ENCODE data around the gene LDHAL6A.
A peak's percentile ranks its signal among the peaks of the same experiment; 100 is the strongest.

LDHAL6A gene

GRCh38 chr11:18463439-18463838, 7.8 kb downstream of the LDHAL6A start:
- in situ Hi-C loops (cut with MboI; ENCODE audit: low pct_unique_long_range_greater_than_20kb, low sequenced_read_pairs, unreplicated experiment): no loop called here
- no peak for DNase-seq (ENCODE audit: low spot score)
- TF ChIP-seq, protein P1, sequence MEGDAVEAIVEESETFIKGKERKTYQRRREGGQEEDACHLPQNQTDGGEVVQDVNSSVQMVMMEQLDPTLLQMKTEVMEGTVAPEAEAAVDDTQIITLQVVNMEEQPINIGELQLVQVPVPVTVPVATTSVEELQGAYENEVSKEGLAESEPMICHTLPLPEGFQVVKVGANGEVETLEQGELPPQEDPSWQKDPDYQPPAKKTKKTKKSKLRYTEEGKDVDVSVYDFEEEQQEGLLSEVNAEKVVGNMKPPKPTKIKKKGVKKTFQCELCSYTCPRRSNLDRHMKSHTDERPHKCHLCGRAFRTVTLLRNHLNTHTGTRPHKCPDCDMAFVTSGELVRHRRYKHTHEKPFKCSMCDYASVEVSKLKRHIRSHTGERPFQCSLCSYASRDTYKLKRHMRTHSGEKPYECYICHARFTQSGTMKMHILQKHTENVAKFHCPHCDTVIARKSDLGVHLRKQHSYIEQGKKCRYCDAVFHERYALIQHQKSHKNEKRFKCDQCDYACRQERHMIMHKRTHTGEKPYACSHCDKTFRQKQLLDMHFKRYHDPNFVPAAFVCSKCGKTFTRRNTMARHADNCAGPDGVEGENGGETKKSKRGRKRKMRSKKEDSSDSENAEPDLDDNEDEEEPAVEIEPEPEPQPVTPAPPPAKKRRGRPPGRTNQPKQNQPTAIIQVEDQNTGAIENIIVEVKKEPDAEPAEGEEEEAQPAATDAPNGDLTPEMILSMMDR (IDR thresholded peaks at IDR 0.05; ENCODE audit: extremely low read depth, insufficient read depth, missing control alignments): no peak

- in situ Hi-C loops (cut with MboI; ENCODE audit: low pct_unique_long_range_greater_than_20kb, low sequenced_read_pairs, unreplicated experiment): no loop called here
- TF ChIP-seq, protein P1 (IDR thresholded peaks at IDR 0.05; ENCODE audit: extremely low read depth, insufficient read depth, missing control alignments): no peak
- DNase-seq (ENCODE audit: low spot score): no peak
These were observed 10.7 kb downstream of the LDHAL6A start for GRCh38 chr11:18466402-18466801.

GRCh38 chr11:18468059-18468458, 12.4 kb downstream of the LDHAL6A start:
- no peak for DNase-seq (ENCODE audit: low spot score)
- in situ Hi-C loops (cut with MboI; ENCODE audit: low pct_unique_long_range_greater_than_20kb, low sequenced_read_pairs, unreplicated experiment): no loop called here
- TF ChIP-seq, protein P1 (IDR thresholded peaks at IDR 0.05; ENCODE audit: extremely low read depth, insufficient read depth, missing control alignments): no peak

GRCh38 chr11:18468961-18469360, 13.3 kb downstream of the LDHAL6A start:
- no peak for DNase-seq (ENCODE audit: low spot score)
- TF ChIP-seq, protein P1 (IDR thresholded peaks at IDR 0.05; ENCODE audit: extremely low read depth, insufficient read depth, missing control alignments): no peak
- in situ Hi-C loops (cut with MboI; ENCODE audit: low pct_unique_long_range_greater_than_20kb, low sequenced_read_pairs, unreplicated experiment): no loop called here

- in situ Hi-C loops (cut with MboI; ENCODE audit: low pct_unique_long_range_greater_than_20kb, low sequenced_read_pairs, unreplicated experiment): no loop called here
- TF ChIP-seq, protein P1 (IDR thresholded peaks at IDR 0.05; ENCODE audit: extremely low read depth, insufficient read depth, missing control alignments): no peak
- DNase-seq (ENCODE audit: low spot score): peak; percentile 15
These were observed 16.3 kb downstream of the LDHAL6A start for GRCh38 chr11:18471995-18472394.

DNA sequence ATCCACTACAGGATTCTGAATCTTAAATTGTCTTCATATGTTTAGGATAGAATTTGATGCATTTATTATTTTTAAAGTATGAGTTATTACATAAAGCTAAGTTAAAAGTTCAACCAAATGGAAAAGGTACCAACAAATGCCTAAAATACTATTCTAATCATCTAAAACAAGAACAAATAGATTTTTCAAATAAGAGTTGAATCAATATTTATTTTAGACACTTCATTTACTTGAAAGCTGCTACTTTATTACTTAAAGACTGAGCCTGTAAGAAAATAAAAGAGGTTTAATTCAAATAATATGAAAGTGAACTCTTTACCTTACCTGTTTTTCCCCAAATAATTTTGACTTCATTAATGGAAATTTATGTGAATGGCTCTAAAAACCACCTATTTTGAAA, 16.9 kb downstream of the LDHAL6A start:
- in situ Hi-C loops (cut with MboI; ENCODE audit: low pct_unique_long_range_greater_than_20kb, low sequenced_read_pairs, unreplicated experiment): no loop called here
- TF ChIP-seq, protein P1 (IDR thresholded peaks at IDR 0.05; ENCODE audit: extremely low read depth, insufficient read depth, missing control alignments): no peak
- no peak for DNase-seq (ENCODE audit: low spot score)

DNA sequence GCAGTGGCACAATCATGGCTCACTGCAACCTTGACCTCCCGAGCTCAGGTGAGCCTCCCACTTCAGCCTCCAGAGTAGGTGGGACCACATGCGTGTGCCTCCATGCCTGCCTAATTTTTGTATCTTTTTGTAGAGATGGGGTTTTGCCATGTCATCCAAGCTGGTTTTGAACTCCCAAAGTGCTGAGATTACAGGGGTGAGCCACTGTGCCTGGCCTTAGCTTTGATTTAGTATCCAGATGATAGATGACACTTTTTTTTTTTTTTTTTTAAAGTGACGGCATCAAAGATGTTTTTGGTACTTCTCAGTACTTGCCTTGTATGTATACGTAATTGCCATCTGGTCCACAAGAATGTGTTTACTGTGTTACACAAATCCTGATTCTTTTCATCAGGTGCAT, 23.4 kb downstream of the LDHAL6A start:
- TF ChIP-seq, protein P1 (IDR thresholded peaks at IDR 0.05; ENCODE audit: extremely low read depth, insufficient read depth, missing control alignments): no peak
- DNase-seq (ENCODE audit: low spot score): no peak
- in situ Hi-C loops (cut with MboI; ENCODE audit: low pct_unique_long_range_greater_than_20kb, low sequenced_read_pairs, unreplicated experiment): no loop called here

All from GM13977 (cell line).